Ovary (tissue), 3 donors: ENCODE measurements around the gene TOMM34.

Experiments used
- CTCF ChIP-seq, 3 donors: fragments of 450-650 bp in 2 of 3; fragments of 200-600 bp in 1 of 3; IDR thresholded peaks; one replicate each; pipeline versions ENCODE4 v1.5.1 to v1.8.0; 2016 to 2022; ENCODE audit warnings: antibody characterized with exemption in 3 of 3, mild to moderate bottlenecking in 1 of 3
- EP300 ChIP-seq: sonication (generic); formaldehyde crosslinking; IDR thresholded peaks from one replicate; pipeline ENCODE4 v1.6.1; 2017; ENCODE audit warnings: antibody characterized with exemption
- POLR2A ChIP-seq: fragments of 450-650 bp; IDR thresholded peaks from one replicate; pipeline ENCODE4 v1.6.1; 2017; ENCODE audit warnings: antibody characterized with exemption, mild to moderate bottlenecking, moderate library complexity
- donor health status: DM: no; HTN: no; CAD: no.

- TF ChIP-seq CTCF (IDR thresholded peaks at IDR 0.05) (no peak), EP300 (no peak), POLR2A (no peak)
Observed at GRCh38 chr20:44894959-44895358, 65.2 kb downstream of the TOMM34 start.
